Measurements from ENCODE around the gene RAB4A. TPM values are rescaled to one million over a fixed set of nuclear protein-coding genes. Genes with fewer than 3 reads are reported as not detected.

The RAB4A gene
- total and polyA plus RNA-seq, 4 donors: 20.2 to 54.4 (median 26.5) TPM

DNA sequence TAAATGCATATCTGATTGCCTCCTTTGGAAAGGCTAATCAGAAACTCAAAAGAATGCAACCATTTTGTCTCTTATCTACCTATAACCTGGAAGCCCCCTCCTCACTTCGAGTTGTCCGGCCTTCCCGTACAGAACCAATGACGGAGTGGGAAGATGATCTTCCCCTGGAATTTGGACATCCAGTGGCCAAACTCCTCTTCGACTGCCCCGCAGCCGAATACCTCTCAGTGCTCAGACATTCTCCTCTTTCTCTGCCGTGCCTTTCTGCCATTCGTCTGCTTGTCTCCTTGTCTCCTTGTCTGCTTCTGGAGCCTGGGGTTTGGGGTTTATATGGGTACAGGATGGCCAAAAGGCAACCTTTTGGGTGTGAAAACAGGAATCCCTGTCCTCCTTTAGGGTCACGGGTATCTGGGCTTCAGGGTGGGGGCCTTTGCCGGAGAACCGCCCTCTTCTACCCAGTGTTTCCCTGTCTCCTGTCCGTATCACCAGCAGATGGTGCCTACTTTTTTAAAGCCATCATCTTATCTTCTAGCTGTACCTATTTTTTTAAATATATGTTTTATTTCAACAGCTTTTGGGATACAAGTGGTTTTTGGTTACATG lies 35.9 kb upstream of the RAB4A start:
- WGBS, 2 donors: 88 to 93% methylated on average over 13 of the region's 13 CpGs
- no peak for DNase-seq
- Histone ChIP-seq H3K36me3 (ENCODE audit: control insufficient read depth in 4 of 4, insufficient read depth in 4 of 4, low read length in 4 of 4) (no peaks in the 10 kb centered on the region), H3K4me3 (no peak overlapping the region), H3K9me3 (ENCODE audit: control insufficient read depth in 4 of 4, insufficient read depth in 3 of 4, low read length in 3 of 4) (peaks cover 0 to 4% (median under 1%) of the 10 kb centered on the region in 4 donors), H3K27ac (ENCODE audit: low read depth in 1 of 2, low read length in 1 of 2) (no peak overlapping the region), H3K27me3 (ENCODE audit: control insufficient read depth in 3 of 3, insufficient read depth in 3 of 3, low read length in 2 of 3) (no peaks in the 10 kb centered on the region), H3K4me1 (ENCODE audit: control insufficient read depth in 5 of 5, insufficient read depth in 5 of 5, low read length in 5 of 5) (peaks cover 0 to 15% (median 3%) of the 10 kb centered on the region in 5 donors), H3K9ac (ENCODE audit: insufficient read depth in 1 of 2, low read length in 2 of 2) (no peak overlapping the region)
- no peak for TF ChIP-seq CTCF (IDR thresholded peaks at IDR 0.05; ENCODE audit: control extremely low read depth, extremely low read depth)
- no peak for ATAC-seq (ENCODE audit: insufficient read depth, low FRiP score)

GRCh38 chr1:229237320-229237719 lies 33.6 kb upstream of the RAB4A start:
- no peak for TF ChIP-seq CTCF (IDR thresholded peaks at IDR 0.05; ENCODE audit: control extremely low read depth, extremely low read depth)
- H3K27ac ChIP-seq (ENCODE audit: low read depth in 1 of 2, low read length in 1 of 2): no peak overlapping the region
- ATAC-seq (ENCODE audit: insufficient read depth, low FRiP score) (no peak), DNase-seq (no peak)
- H3K4me1 ChIP-seq (ENCODE audit: control insufficient read depth in 5 of 5, insufficient read depth in 5 of 5, low read length in 5 of 5): no peaks in the 10 kb centered on the region
- no peaks in the 10 kb centered on the region for H3K36me3 ChIP-seq (ENCODE audit: control insufficient read depth in 4 of 4, insufficient read depth in 4 of 4, low read length in 4 of 4)
- peaks cover 0 to 4% (median under 1%) of the 10 kb centered on the region in 4 donors for H3K9me3 ChIP-seq (ENCODE audit: control insufficient read depth in 4 of 4, insufficient read depth in 3 of 4, low read length in 3 of 4)
- H3K27me3 ChIP-seq (ENCODE audit: control insufficient read depth in 3 of 3, insufficient read depth in 3 of 3, low read length in 2 of 3): no peaks in the 10 kb centered on the region
- no peak overlapping the region for H3K4me3 ChIP-seq
- 51 to 83% methylated on average over 2 of the region's 2 CpGs for WGBS, 2 donors
- H3K9ac ChIP-seq (ENCODE audit: insufficient read depth in 1 of 2, low read length in 2 of 2): no peak overlapping the region

- WGBS, 2 donors: 45 to 65% methylated on average over 1 of the region's 1 CpG
- no peak overlapping the region for H3K4me3 ChIP-seq
- no peak overlapping the region for H3K9ac ChIP-seq (ENCODE audit: insufficient read depth in 1 of 2, low read length in 2 of 2)
- DNase-seq (no peak), ATAC-seq (ENCODE audit: insufficient read depth, low FRiP score) (no peak)
- peaks cover 0 to 8% (median under 1%) of the 10 kb centered on the region in 4 donors for H3K9me3 ChIP-seq (ENCODE audit: control insufficient read depth in 4 of 4, insufficient read depth in 3 of 4, low read length in 3 of 4)
- H3K27me3 ChIP-seq (ENCODE audit: control insufficient read depth in 3 of 3, insufficient read depth in 3 of 3, low read length in 2 of 3): no peaks in the 10 kb centered on the region
- H3K27ac ChIP-seq (ENCODE audit: low read depth in 1 of 2, low read length in 1 of 2): no peak overlapping the region
- no peaks in the 10 kb centered on the region for H3K4me1 ChIP-seq (ENCODE audit: control insufficient read depth in 5 of 5, insufficient read depth in 5 of 5, low read length in 5 of 5)
- TF ChIP-seq CTCF (IDR thresholded peaks at IDR 0.05; ENCODE audit: control extremely low read depth, extremely low read depth): no peak
- no peaks in the 10 kb centered on the region for H3K36me3 ChIP-seq (ENCODE audit: control insufficient read depth in 4 of 4, insufficient read depth in 4 of 4, low read length in 4 of 4)
Observed at GRCh38 chr1:229238231-229238630, 32.7 kb upstream of the RAB4A start.

All from lung (tissue), 12 donors.